ENCODE measurements around the gene MYO16.

- no peak for TF ChIP-seq CTCF (IDR thresholded peaks at IDR 0.05)
- TF ChIP-seq POLR2A (IDR thresholded peaks at IDR 0.05) = no peak
- no peak for TF ChIP-seq EP300 (IDR thresholded peaks at IDR 0.05)
Observed at GRCh38 chr13:108967371-108967770, 338.0 kb downstream of the MYO16 start.

Measured in ovary (tissue), 3 donors.